Measurements from ENCODE around the gene CIRBP. TPM values are rescaled to one million over a fixed set of nuclear protein-coding genes. Genes with fewer than 3 reads are reported as not detected.

Gene CIRBP
- total and polyA plus RNA-seq, 2 donors (not counting 1 experiment from before 2014, with no cell fraction given): 104 to 298 TPM

- no peak overlapping the region for H2AFZ ChIP-seq (ENCODE audit: low read length)
- H3K9me3 ChIP-seq (ENCODE audit: control insufficient read depth, insufficient read depth, low read depth, low read length): no peaks in the 10 kb centered on the region
- TF ChIP-seq CTCF (conservative IDR thresholded peaks at IDR 0.05 in 1 of 2, IDR thresholded peaks at IDR 0.05 in 1 of 2; ENCODE audit: low read depth in 1 of 2, low read length in 2 of 2) (no peak), EZH2 (IDR thresholded peaks at IDR 0.05; ENCODE audit: low read length, missing control alignments) (no peak)
- H3K79me2 ChIP-seq (ENCODE audit: control insufficient read depth, insufficient read depth, low read length): no peaks in the 10 kb centered on the region
- no peaks in the 10 kb centered on the region for H3K4me1 ChIP-seq (ENCODE audit: control insufficient read depth, extremely low read depth, insufficient read depth, low read length)
- H4K20me1 ChIP-seq (ENCODE audit: control insufficient read depth, extremely low read depth, insufficient read depth, low read length): no peaks in the 10 kb centered on the region
- no peak overlapping the region for H3K9ac ChIP-seq (ENCODE audit: insufficient read depth, low read length)
- no peak overlapping the region for H3K27ac ChIP-seq (ENCODE audit: insufficient read depth, low read length)
- peaks cover 31% of the 10 kb centered on the region for H3K27me3 ChIP-seq (ENCODE audit: control insufficient read depth, insufficient read depth, low read length)
- no peak overlapping the region for H3K4me3 ChIP-seq (replicated peaks in 1 of 4; ENCODE audit: control extremely low read depth in 1 of 4, insufficient read depth in 1 of 4, low read depth in 3 of 4, low read length in 4 of 4)
- DNase-seq (ENCODE audit: low read depth in 2 of 2): no peak
- no peak overlapping the region for H3K4me2 ChIP-seq (ENCODE audit: extremely low read depth, insufficient read depth, low read length)
- H3K36me3 ChIP-seq (ENCODE audit: control insufficient read depth, insufficient read depth, low read length): peaks cover 12% of the 10 kb centered on the region
These were observed 14.2 kb downstream of the CIRBP start for GRCh38 chr19:1283207-1283916.

GRCh38 chr19:1283917-1284292, 14.8 kb downstream of the CIRBP start:
- Histone ChIP-seq H4K20me1 (ENCODE audit: control insufficient read depth, extremely low read depth, insufficient read depth, low read length) (no peaks in the 10 kb centered on the region), H2AFZ (ENCODE audit: low read length) (no peak overlapping the region), H3K79me2 (ENCODE audit: control insufficient read depth, insufficient read depth, low read length) (no peaks in the 10 kb centered on the region), H3K27me3 (ENCODE audit: control insufficient read depth, insufficient read depth, low read length) (peaks cover 31% of the 10 kb centered on the region), H3K4me3 (replicated peaks in 1 of 4; ENCODE audit: control extremely low read depth in 1 of 4, insufficient read depth in 1 of 4, low read depth in 3 of 4, low read length in 4 of 4) (no peak overlapping the region), H3K4me1 (ENCODE audit: control insufficient read depth, extremely low read depth, insufficient read depth, low read length) (no peaks in the 10 kb centered on the region), H3K36me3 (ENCODE audit: control insufficient read depth, insufficient read depth, low read length) (peaks cover 10% of the 10 kb centered on the region), H3K27ac (ENCODE audit: insufficient read depth, low read length) (no peak overlapping the region), H3K4me2 (ENCODE audit: extremely low read depth, insufficient read depth, low read length) (no peak overlapping the region), H3K9ac (ENCODE audit: insufficient read depth, low read length) (no peak overlapping the region), H3K9me3 (ENCODE audit: control insufficient read depth, insufficient read depth, low read depth, low read length) (no peaks in the 10 kb centered on the region)
- no peak for DNase-seq (ENCODE audit: low read depth in 2 of 2)
- TF ChIP-seq EZH2 (IDR thresholded peaks at IDR 0.05; ENCODE audit: low read length, missing control alignments) (no peak), CTCF (conservative IDR thresholded peaks at IDR 0.05 in 1 of 2, IDR thresholded peaks at IDR 0.05 in 1 of 2; ENCODE audit: low read depth in 1 of 2, low read length in 2 of 2) (no peak)

GRCh38 chr19:1284293-1284978, 15.3 kb downstream of the CIRBP start:
- Histone ChIP-seq H3K4me2 (ENCODE audit: extremely low read depth, insufficient read depth, low read length) (no peak overlapping the region), H3K27me3 (ENCODE audit: control insufficient read depth, insufficient read depth, low read length) (peaks cover 31% of the 10 kb centered on the region), H3K4me3 (replicated peaks in 1 of 4; ENCODE audit: control extremely low read depth in 1 of 4, insufficient read depth in 1 of 4, low read depth in 3 of 4, low read length in 4 of 4) (no peak overlapping the region), H3K9me3 (ENCODE audit: control insufficient read depth, insufficient read depth, low read depth, low read length) (no peaks in the 10 kb centered on the region), H4K20me1 (ENCODE audit: control insufficient read depth, extremely low read depth, insufficient read depth, low read length) (no peaks in the 10 kb centered on the region), H3K9ac (ENCODE audit: insufficient read depth, low read length) (no peak overlapping the region), H3K36me3 (ENCODE audit: control insufficient read depth, insufficient read depth, low read length) (peaks cover 5% of the 10 kb centered on the region), H3K27ac (ENCODE audit: insufficient read depth, low read length) (no peak overlapping the region), H2AFZ (ENCODE audit: low read length) (no peak overlapping the region), H3K79me2 (ENCODE audit: control insufficient read depth, insufficient read depth, low read length) (no peaks in the 10 kb centered on the region), H3K4me1 (ENCODE audit: control insufficient read depth, extremely low read depth, insufficient read depth, low read length) (no peaks in the 10 kb centered on the region)
- no peak for DNase-seq (ENCODE audit: low read depth in 2 of 2)
- peak; percentile 91 for TF ChIP-seq EZH2 (IDR thresholded peaks at IDR 0.05; ENCODE audit: low read length, missing control alignments)
- TF ChIP-seq CTCF (conservative IDR thresholded peaks at IDR 0.05 in 1 of 2, IDR thresholded peaks at IDR 0.05 in 1 of 2; ENCODE audit: low read depth in 1 of 2, low read length in 2 of 2): no peak
